Measurements from ENCODE around the gene ESF1. TPM values are rescaled to one million over a fixed set of nuclear protein-coding genes. Genes with fewer than 3 reads are reported as not detected.

The ESF1 gene
- total and polyA plus RNA-seq, 2 experiments from 2014 or later: 20.5 to 71.7 TPM

DNA sequence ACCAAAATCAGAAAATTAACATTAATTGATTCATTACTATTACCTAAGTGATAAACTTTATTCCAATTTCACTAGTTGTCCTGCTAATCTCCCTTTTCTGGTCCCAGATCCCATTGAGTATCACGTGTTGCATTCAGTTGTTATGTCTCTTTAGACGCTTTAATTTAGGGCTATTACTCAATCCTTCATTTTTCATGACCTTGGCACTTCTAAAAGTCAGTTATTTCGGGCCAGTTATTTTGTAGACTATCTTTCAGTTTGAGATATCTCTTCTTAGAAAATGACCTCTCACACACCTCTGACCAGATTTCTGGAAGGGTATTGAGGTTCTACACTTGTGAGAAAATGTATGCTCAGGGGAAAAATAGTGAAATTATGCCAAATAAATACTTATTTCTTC lies 112.0 kb downstream of the ESF1 start:
- no peaks in the 10 kb centered on the region for H3K36me3 ChIP-seq (ENCODE audit: insufficient read depth)
- H3K9me3 Mint-ChIP-seq: no peaks in the 10 kb centered on the region
- H3K79me2 ChIP-seq (replicated peaks; ENCODE audit: insufficient read depth): no peaks in the 10 kb centered on the region
- H3K4me3 Mint-ChIP-seq: no peak overlapping the region
- peaks cover 7% of the 10 kb centered on the region; the same call in 2 of the 3 replicates for H3K4me1 Mint-ChIP-seq
- no peaks in the 10 kb centered on the region for H3F3A ChIP-seq (replicated peaks; ENCODE audit: low read depth)
- H3K27me3 ChIP-seq (ENCODE audit: insufficient read depth): no peaks in the 10 kb centered on the region
- H3K9me2 ChIP-seq (ENCODE audit: insufficient read depth): no peaks in the 10 kb centered on the region
- no peaks in the 10 kb centered on the region for H3K36me3 Mint-ChIP-seq (ENCODE audit: low read depth)
- TF ChIP-seq STAT1 (IDR thresholded peaks at IDR 0.05; ENCODE audit: unreplicated experiment): no peak
- TF ChIP-seq NANOG (IDR thresholded peaks at IDR 0.05; ENCODE audit: borderline replicate concordance): no peak
- no peak for TF ChIP-seq JUNB (IDR thresholded peaks at IDR 0.05; ENCODE audit: unreplicated experiment)
- TF ChIP-seq POLR2AphosphoS5 (IDR thresholded peaks at IDR 0.05; ENCODE audit: low read depth): no peak
- no peak for TF ChIP-seq EZH2phosphoT487 (IDR thresholded peaks at IDR 0.05; ENCODE audit: unreplicated experiment)
- no peak for TF ChIP-seq EZH2 (IDR thresholded peaks at IDR 0.05; ENCODE audit: low read depth, unreplicated experiment)
- TF ChIP-seq, protein P1, sequence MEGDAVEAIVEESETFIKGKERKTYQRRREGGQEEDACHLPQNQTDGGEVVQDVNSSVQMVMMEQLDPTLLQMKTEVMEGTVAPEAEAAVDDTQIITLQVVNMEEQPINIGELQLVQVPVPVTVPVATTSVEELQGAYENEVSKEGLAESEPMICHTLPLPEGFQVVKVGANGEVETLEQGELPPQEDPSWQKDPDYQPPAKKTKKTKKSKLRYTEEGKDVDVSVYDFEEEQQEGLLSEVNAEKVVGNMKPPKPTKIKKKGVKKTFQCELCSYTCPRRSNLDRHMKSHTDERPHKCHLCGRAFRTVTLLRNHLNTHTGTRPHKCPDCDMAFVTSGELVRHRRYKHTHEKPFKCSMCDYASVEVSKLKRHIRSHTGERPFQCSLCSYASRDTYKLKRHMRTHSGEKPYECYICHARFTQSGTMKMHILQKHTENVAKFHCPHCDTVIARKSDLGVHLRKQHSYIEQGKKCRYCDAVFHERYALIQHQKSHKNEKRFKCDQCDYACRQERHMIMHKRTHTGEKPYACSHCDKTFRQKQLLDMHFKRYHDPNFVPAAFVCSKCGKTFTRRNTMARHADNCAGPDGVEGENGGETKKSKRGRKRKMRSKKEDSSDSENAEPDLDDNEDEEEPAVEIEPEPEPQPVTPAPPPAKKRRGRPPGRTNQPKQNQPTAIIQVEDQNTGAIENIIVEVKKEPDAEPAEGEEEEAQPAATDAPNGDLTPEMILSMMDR (conservative IDR thresholded peaks at IDR 0.05; ENCODE audit: low read depth in 2 of 2): no peak
- TF ChIP-seq, protein P2, sequence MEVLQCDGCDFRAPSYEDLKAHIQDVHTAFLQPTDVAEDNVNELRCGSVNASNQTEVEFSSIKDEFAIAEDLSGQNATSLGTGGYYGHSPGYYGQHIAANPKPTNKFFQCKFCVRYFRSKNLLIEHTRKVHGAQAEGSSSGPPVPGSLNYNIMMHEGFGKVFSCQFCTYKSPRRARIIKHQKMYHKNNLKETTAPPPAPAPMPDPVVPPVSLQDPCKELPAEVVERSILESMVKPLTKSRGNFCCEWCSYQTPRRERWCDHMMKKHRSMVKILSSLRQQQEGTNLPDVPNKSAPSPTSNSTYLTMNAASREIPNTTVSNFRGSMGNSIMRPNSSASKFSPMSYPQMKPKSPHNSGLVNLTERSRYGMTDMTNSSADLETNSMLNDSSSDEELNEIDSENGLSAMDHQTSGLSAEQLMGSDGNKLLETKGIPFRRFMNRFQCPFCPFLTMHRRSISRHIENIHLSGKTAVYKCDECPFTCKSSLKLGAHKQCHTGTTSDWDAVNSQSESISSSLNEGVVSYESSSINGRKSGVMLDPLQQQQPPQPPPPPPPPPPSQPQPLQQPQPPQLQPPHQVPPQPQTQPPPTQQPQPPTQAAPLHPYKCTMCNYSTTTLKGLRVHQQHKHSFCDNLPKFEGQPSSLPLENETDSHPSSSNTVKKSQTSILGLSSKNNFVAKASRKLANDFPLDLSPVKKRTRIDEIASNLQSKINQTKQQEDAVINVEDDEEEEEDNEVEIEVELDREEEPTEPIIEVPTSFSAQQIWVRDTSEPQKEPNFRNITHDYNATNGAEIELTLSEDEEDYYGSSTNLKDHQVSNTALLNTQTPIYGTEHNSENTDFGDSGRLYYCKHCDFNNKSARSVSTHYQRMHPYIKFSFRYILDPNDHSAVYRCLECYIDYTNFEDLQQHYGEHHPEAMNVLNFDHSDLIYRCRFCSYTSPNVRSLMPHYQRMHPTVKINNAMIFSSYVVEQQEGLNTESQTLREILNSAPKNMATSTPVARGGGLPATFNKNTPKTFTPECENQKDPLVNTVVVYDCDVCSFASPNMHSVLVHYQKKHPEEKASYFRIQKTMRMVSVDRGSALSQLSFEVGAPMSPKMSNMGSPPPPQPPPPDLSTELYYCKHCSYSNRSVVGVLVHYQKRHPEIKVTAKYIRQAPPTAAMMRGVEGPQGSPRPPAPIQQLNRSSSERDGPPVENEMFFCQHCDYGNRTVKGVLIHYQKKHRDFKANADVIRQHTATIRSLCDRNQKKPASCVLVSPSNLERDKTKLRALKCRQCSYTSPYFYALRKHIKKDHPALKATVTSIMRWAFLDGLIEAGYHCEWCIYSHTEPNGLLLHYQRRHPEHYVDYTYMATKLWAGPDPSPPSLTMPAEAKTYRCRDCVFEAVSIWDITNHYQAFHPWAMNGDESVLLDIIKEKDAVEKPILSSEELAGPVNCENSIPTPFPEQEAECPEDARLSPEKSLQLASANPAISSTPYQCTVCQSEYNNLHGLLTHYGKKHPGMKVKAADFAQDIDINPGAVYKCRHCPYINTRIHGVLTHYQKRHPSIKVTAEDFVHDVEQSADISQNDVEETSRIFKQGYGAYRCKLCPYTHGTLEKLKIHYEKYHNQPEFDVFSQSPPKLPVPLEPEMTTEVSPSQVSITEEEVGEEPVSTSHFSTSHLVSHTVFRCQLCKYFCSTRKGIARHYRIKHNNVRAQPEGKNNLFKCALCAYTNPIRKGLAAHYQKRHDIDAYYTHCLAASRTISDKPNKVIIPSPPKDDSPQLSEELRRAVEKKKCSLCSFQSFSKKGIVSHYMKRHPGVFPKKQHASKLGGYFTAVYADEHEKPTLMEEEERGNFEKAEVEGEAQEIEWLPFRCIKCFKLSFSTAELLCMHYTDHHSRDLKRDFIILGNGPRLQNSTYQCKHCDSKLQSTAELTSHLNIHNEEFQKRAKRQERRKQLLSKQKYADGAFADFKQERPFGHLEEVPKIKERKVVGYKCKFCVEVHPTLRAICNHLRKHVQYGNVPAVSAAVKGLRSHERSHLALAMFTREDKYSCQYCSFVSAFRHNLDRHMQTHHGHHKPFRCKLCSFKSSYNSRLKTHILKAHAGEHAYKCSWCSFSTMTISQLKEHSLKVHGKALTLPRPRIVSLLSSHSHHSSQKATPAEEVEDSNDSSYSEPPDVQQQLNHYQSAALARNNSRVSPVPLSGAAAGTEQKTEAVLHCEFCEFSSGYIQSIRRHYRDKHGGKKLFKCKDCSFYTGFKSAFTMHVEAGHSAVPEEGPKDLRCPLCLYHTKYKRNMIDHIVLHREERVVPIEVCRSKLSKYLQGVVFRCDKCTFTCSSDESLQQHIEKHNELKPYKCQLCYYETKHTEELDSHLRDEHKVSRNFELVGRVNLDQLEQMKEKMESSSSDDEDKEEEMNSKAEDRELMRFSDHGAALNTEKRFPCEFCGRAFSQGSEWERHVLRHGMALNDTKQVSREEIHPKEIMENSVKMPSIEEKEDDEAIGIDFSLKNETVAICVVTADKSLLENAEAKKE (CRISPR knock-in tag; IDR thresholded peaks at IDR 0.05): no peak
- no peak for TF ChIP-seq CREB1 (CRISPR knock-in tag; IDR thresholded peaks at IDR 0.05; ENCODE audit: low read depth)
- TF ChIP-seq, protein P3, sequence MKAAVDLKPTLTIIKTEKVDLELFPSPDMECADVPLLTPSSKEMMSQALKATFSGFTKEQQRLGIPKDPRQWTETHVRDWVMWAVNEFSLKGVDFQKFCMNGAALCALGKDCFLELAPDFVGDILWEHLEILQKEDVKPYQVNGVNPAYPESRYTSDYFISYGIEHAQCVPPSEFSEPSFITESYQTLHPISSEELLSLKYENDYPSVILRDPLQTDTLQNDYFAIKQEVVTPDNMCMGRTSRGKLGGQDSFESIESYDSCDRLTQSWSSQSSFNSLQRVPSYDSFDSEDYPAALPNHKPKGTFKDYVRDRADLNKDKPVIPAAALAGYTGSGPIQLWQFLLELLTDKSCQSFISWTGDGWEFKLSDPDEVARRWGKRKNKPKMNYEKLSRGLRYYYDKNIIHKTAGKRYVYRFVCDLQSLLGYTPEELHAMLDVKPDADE (IDR thresholded peaks at IDR 0.05): no peak
- no peak for TF ChIP-seq ZNF331 (CRISPR knock-in tag; IDR thresholded peaks at IDR 0.05; ENCODE audit: low read depth)
- no peak for TF ChIP-seq ZNF114 (CRISPR knock-in tag; IDR thresholded peaks at IDR 0.05)
- TF ChIP-seq, protein P4, sequence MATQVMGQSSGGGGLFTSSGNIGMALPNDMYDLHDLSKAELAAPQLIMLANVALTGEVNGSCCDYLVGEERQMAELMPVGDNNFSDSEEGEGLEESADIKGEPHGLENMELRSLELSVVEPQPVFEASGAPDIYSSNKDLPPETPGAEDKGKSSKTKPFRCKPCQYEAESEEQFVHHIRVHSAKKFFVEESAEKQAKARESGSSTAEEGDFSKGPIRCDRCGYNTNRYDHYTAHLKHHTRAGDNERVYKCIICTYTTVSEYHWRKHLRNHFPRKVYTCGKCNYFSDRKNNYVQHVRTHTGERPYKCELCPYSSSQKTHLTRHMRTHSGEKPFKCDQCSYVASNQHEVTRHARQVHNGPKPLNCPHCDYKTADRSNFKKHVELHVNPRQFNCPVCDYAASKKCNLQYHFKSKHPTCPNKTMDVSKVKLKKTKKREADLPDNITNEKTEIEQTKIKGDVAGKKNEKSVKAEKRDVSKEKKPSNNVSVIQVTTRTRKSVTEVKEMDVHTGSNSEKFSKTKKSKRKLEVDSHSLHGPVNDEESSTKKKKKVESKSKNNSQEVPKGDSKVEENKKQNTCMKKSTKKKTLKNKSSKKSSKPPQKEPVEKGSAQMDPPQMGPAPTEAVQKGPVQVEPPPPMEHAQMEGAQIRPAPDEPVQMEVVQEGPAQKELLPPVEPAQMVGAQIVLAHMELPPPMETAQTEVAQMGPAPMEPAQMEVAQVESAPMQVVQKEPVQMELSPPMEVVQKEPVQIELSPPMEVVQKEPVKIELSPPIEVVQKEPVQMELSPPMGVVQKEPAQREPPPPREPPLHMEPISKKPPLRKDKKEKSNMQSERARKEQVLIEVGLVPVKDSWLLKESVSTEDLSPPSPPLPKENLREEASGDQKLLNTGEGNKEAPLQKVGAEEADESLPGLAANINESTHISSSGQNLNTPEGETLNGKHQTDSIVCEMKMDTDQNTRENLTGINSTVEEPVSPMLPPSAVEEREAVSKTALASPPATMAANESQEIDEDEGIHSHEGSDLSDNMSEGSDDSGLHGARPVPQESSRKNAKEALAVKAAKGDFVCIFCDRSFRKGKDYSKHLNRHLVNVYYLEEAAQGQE (IDR thresholded peaks at IDR 0.05; ENCODE audit: unreplicated experiment): no peak
- H3K4me1 ChIP-seq (ENCODE audit: insufficient read depth): peaks cover 6% of the 10 kb centered on the region; the same call in 1 of the 2 replicates
- no peak overlapping the region for H3K4me3 ChIP-seq
- no peak overlapping the region for H2AFZ ChIP-seq
- no peak overlapping the region for H3K4me2 ChIP-seq
- H3K27ac ChIP-seq (ENCODE audit: low read depth): no peak overlapping the region
- no peaks in the 10 kb centered on the region for H4K20me1 ChIP-seq (replicated peaks; ENCODE audit: insufficient read depth)
- peaks cover 5% of the 10 kb centered on the region for H3K27me3 Mint-ChIP-seq (ENCODE audit: insufficient read depth, low read depth, poor library complexity)
- H3K27ac Mint-ChIP-seq: no peak overlapping the region
- ATAC-seq: no peak
- no peak for DNase-seq (ENCODE audit: low spot score)
